HG03025 (cell line): ENCODE results near the gene INO80E.
"Not testable (repeated sequence)": the region's sequence is repeated elsewhere in the genome, so short reads cannot be mapped to it uniquely, and the experiment has no call there.

Experiments used
- ATAC-seq: cut with Tn5 transposase; IDR thresholded peaks from one replicate; pipeline ENCODE4 v1.9.1; 2021; ENCODE audit warnings: mild to moderate bottlenecking, moderate library complexity; ENCODE audit not compliant: unreplicated experiment, low FRiP score

Gene INO80E

GRCh38 chr16:30030011-30030685, 34.1 kb downstream of the INO80E start:
- no peak for ATAC-seq

- no peak for ATAC-seq
These were observed 34.9 kb downstream of the INO80E start, which contains the start of gene TLCD3B for GRCh38 chr16:30030841-30031413. Gene TLCD3B (minus strand): TSS chr16:30031271. CDS start chr16:30030527, 744 bp downstream.

- ATAC-seq: no peak
These were observed 35.5 kb downstream of the INO80E start for GRCh38 chr16:30031477-30031918.

GRCh38 chr16:30032083-30032819, 36.2 kb downstream of the INO80E start:
- ATAC-seq: no peak

DNA sequence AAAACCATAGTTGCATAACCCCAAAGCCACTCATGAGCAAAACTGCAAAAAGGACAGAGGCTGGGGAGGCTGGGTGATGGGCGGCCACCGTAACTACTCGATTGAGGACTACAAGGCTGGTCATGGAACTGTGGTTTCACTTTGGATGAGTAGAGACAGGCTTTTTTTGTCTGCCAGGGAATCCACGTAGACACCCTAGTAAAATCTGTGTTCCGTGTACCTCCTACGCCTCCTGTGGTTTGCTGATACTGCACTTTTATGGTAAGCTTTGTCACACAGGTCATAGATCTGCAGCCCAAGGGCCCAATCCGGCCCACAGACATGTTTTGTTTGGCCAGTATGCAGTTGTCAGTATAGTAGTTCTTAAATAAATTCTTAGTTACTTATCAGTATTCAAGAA, 37.2 kb downstream of the INO80E start:
- ATAC-seq: no peak

DNA sequence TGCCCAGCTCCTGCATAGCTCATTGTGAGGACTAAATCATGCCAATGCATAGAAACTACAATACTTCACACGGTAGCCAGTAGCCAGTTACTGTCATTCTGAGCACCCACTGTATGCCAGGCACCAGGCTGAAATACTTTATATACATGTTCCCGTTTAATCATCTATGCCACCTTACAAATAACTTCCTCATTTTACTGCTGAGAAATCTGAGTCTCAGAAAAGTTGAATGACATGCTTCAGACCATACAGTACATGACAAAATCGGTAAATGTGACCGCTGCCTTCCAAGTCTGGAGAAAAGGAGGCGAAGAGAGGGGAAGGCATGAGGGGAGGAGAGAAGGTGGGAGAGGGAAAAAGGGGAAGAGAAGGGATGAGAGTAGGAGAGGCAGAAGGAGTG, 44.2 kb downstream of the INO80E start:
- no peak for ATAC-seq

GRCh38 chr16:30040690-30041089, 44.6 kb downstream of the INO80E start:
- ATAC-seq: not testable (repeated sequence)

DNA sequence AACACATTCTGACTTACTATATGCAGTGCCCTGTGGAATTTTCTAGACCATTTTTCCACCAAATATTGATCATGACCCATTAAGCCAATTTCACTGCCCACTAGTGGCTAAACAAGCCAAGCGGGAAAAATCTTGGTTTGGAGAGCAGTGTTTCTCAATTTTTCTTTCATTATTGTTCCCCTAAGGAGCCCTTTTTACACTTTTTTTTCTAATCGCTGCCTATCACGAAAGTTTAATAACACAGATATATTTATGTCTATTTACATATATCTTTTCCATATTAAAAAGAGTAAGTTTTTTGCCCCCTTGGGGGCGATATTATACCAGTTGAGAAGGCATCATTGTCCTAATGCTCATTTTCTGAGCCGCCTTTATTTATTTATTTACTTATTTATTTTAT, 45.8 kb downstream of the INO80E start:
- no peak for ATAC-seq

DNA sequence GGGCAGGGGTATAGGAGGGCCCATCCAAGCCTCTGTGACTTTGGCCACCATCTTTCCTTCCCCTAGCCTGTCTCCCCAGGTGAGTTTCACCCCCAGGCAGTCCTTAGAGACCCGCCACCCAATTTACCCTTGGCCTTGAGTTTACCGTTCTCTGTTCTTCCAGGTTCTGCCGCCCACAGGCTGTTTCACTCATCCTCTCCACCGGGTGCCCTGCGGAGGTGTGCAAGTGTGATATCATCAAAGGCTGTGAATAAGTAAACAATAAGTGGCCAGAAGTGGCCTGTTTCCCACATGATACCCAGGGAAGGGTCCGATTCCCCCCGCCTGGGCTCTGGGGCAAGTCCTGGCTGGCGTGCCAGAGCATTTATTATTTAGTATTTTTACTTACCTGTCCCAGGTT, 50.1 kb downstream of the INO80E start:
- no peak for ATAC-seq

DNA sequence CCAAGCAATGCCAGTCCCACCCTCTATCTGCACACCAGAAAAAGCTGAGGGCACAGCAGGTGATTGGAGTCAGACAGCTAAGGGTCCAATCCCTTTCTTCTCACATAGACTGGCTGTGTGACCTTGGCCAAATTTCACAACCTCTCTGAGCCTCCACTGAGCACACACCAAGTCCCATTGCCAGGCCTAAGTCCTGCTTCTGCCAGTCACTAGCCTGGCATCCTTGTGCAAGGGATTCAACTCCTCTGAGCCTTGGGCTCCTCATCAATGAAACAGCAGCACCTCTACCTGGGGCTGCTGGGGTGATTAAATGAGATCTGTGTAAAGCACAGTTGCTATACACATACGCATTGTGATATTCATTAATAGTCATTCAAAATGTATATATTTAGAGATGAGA, 50.5 kb downstream of the INO80E start:
- ATAC-seq: no peak

GRCh38 chr16:30049871-30050270, 53.8 kb downstream of the INO80E start:
- no peak for ATAC-seq

- no peak for ATAC-seq
These were observed 55.5 kb downstream of the INO80E start for GRCh38 chr16:30051518-30051917.

GRCh38 chr16:30052671-30053372, 56.8 kb downstream of the INO80E start:
- ATAC-seq: no peak

DNA sequence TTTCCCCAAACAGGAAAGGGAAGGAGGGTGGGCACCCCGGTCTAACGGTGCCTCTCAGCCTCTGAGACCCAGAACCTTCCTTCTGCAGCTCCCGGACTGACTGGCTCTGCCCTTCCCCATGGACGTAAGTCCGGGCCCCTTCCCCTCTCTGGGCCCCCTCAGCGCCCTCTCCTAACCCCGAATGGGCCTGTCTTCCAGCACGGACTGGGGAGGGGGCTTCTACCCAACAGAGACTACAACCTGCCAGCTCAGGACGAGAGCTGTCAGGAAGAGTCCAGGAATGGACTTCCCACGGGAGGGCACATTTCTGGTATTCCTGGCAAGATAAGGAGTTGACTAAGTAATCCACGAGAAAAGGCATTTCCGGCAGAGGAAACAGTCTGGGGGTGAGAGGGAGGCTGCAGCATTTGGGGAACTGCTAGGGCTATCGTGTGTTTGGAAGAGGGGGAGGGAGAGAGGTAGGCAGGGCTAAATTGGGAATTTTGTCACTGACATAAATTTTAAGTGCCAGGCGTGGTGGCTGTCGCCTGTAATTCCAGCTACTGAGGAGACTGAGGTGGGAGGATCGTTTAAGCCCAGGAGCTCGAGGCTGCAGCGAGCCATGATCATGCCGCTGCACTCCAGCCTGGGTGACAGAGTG, 57.5 kb downstream of the INO80E start:
- ATAC-seq: no peak

DNA sequence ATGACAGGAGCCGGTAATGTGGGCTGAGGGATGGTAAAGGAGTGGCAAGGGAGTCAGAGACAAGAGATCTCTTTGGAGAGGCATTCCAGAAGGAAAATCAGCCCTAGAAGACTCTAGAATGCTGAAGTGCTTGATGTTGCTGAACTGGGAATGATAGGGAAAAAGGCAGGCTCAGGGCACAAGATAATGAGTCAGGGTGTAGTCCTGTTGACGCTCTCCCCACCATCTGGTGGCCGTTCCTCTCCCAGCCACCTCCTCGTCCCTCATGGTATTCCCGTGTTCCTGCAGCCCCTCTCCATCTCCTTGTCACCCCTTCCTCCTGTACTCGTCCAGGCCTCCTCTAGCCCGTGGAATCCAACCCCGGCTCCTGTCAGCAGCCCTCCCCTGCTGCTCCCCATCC, 58.4 kb downstream of the INO80E start:
- ATAC-seq: no peak

DNA sequence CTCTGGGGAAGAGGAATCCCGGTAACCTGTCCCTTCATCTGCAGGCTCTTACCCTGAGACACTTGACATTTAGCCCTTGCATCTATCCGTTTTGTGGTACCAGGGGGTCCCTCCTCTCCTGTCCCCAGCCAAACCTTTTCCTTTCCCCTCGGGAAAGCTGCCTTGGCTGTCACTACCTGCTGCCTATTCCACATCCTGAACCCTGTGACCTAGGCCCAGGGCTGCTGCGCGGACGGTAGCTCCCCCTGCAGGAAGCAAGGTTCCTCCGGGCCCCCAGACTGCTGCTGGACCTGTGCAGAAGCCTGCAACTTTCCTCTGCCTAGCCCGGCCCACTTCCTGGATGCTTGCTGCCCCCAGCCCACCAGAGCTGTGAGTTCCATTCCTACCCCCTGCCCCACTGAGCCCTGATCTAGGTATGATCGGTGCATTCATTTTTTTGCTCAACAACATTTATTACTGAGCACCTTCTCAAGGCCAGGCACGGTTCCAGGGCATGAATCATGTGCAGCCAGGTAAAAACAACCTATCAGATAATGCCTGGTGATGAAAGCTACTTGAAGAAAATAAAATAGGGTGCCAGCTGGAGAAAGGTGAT, 59.0 kb downstream of the INO80E start:
- no peak for ATAC-seq
